VCaP (cell line): ENCODE measurements around the gene HM13.

Source experiments
- H3K27ac ChIP-seq: fragments of 450-650 bp; 2 replicates; pipeline ENCODE4 v1.5.1; 2017
- CTCF ChIP-seq: fragments of 450-650 bp; conservative IDR thresholded peaks from 2 replicates; pipeline ENCODE4 v1.5.1; 2017; ENCODE audit warnings: mild to moderate bottlenecking, moderate library complexity

Gene HM13

GRCh38 chr20:31567380-31567720 is 53.1 kb downstream of the HM13 start:
- no peak overlapping the region for H3K27ac ChIP-seq

GRCh38 chr20:31568041-31568731 is 53.9 kb downstream of the HM13 start:
- no peak for TF ChIP-seq CTCF
- peak overlapping the region; percentile 42; the same call in 1 of the 2 replicates for H3K27ac ChIP-seq

More at GRCh38 chr20:31567380-31567720, 53.1 kb downstream of the HM13 start:
- no peak for TF ChIP-seq CTCF

GRCh38 chr20:31568773-31569162 is 54.5 kb downstream of the HM13 start:
- TF ChIP-seq CTCF, result no peak
- peak overlapping the region; percentile 42; the same call in 1 of the 2 replicates for H3K27ac ChIP-seq

GRCh38 chr20:31569163-31570020 is 55.1 kb downstream of the HM13 start:
- peak; percentile 96 for TF ChIP-seq CTCF
- peak overlapping the region; percentile 42; the same call in 1 of the 2 replicates for H3K27ac ChIP-seq

GRCh38 chr20:31570021-31570463 is 55.8 kb downstream of the HM13 start:
- H3K27ac ChIP-seq, result peak overlapping the region; percentile 42; the same call in 1 of the 2 replicates
- TF ChIP-seq CTCF, result no peak

- TF ChIP-seq CTCF, result no peak
- H3K27ac ChIP-seq, result peak overlapping the region; percentile 86; the same call in 1 of the 2 replicates
Observed at GRCh38 chr20:31570735-31571617, 56.7 kb downstream of the HM13 start.
